IPS-20b (cell line): ENCODE results near the gene RAB27B.
"Not testable (repeated sequence)": the region's sequence is repeated elsewhere in the genome, so short reads cannot be mapped to it uniquely, and the experiment has no call there.

Experiments used
- H3K27ac ChIP-seq: one replicate; pipeline ENCODE4 v1.5.1; 2013; ENCODE audit warnings: low read length
- H3K27me3 ChIP-seq: 2 replicates; pipeline ENCODE4 v1.6.1; 2013; ENCODE audit warnings: mild to moderate bottlenecking, low read length, inconsistent platforms; ENCODE audit not compliant: insufficient read depth
- H3K36me3 ChIP-seq: 2 replicates; pipeline ENCODE4 v1.6.1; 2013; ENCODE audit warnings: low read depth, mild to moderate bottlenecking, inconsistent platforms, low read length, moderate library complexity; ENCODE audit not compliant: insufficient read depth
- H3K4me1 ChIP-seq: 2 replicates; pipeline ENCODE4 v1.6.1; 2013; ENCODE audit warnings: mild to moderate bottlenecking, control low read depth, inconsistent platforms, low read length, moderate library complexity; ENCODE audit not compliant: insufficient read depth
- H3K4me3 ChIP-seq: 2 replicates; pipeline ENCODE4 v1.5.1; 2013; ENCODE audit warnings: mild to moderate bottlenecking, low read length, inconsistent platforms
- H3K9ac ChIP-seq: 2 replicates; pipeline ENCODE4 v1.6.1; 2013; ENCODE audit warnings: low read depth, mild to moderate bottlenecking, inconsistent platforms, low read length, moderate library complexity
- H3K9me3 ChIP-seq: 2 replicates; pipeline ENCODE4 v1.6.1; 2013; ENCODE audit warnings: mild to moderate bottlenecking, low read depth, low read length, inconsistent platforms; ENCODE audit not compliant: insufficient read depth

Gene RAB27B

GRCh38 chr18:54801374-54801773 lies 26.9 kb upstream of the RAB27B start:
- Histone ChIP-seq H3K4me1 (no peaks in the 10 kb centered on the region), H3K27ac (no peak overlapping the region), H3K4me3 (no peak overlapping the region), H3K9me3 (no peaks in the 10 kb centered on the region), H3K9ac (no peak overlapping the region), H3K36me3 (no peaks in the 10 kb centered on the region), H3K27me3 (no peaks in the 10 kb centered on the region)

DNA sequence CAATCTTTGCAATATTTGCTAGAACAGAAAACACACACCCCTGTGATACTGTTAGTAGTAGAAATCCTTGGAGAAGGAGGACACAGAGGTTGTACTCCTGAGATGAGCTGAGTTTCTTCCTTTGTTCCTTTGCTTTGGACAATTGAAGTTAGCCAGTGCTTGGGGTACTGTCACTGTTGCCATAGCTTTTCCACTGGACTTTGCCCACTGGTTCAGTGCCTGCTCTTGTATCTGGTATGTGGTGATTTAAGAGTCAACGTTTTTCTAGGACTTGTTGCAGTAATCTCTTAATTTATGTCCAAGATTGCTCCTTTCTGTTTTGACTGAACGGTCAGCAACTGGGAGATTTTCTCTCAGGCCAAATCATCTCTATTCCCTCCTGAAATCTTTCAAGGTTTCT lies 26.1 kb upstream of the RAB27B start:
- H3K4me1 ChIP-seq: no peaks in the 10 kb centered on the region
- H3K9me3 ChIP-seq: no peaks in the 10 kb centered on the region
- H3K9ac ChIP-seq: no peak overlapping the region
- H3K36me3 ChIP-seq: no peaks in the 10 kb centered on the region
- H3K4me3 ChIP-seq: no peak overlapping the region
- no peak overlapping the region for H3K27ac ChIP-seq
- H3K27me3 ChIP-seq: no peaks in the 10 kb centered on the region

DNA sequence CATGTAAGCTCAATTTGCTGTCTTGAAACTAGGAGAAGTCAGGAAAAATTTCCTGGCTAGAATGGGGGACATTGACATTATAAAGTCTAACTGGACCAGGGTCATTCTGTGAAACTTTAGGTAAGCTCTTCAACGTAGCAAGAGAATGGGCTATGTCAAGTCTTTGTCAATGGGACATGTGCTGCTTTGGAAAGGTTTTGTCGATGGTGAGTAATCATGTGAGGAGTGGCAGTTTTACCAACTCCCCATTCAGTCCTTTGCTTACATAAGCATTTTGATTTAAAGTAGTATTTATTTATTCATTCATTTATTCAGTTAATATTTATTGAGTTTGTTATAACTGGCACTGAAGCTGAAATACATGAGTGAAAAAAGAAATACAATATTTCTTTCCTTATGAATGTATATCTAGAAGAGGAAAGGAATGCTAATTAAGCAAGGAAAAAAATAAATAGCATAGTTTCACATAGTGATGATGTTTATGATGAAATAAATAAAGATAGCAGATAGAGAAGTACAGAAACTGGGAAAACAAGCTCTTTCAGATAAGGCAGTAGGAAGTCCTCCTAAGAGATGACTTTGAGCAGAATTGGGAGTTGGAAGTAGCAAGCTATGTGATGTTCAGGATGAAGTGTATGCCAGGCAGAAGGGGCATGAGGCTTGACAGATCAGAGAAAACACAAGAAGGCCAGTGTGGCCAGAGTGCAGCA lies 25.4 kb upstream of the RAB27B start:
- no peaks in the 10 kb centered on the region for H3K36me3 ChIP-seq
- no peak overlapping the region for H3K9ac ChIP-seq
- no peak overlapping the region for H3K27ac ChIP-seq
- H3K4me3 ChIP-seq: no peak overlapping the region
- H3K4me1 ChIP-seq: no peaks in the 10 kb centered on the region
- no peaks in the 10 kb centered on the region for H3K27me3 ChIP-seq
- H3K9me3 ChIP-seq: no peaks in the 10 kb centered on the region

GRCh38 chr18:54805571-54806334 lies 22.5 kb upstream of the RAB27B start:
- H3K9ac ChIP-seq: no peak overlapping the region
- H3K36me3 ChIP-seq: no peaks in the 10 kb centered on the region
- H3K9me3 ChIP-seq: no peaks in the 10 kb centered on the region
- H3K27me3 ChIP-seq: no peaks in the 10 kb centered on the region
- H3K27ac ChIP-seq: no peak overlapping the region
- no peaks in the 10 kb centered on the region for H3K4me1 ChIP-seq
- H3K4me3 ChIP-seq: no peak overlapping the region

- Histone ChIP-seq H3K27me3 (no peaks in the 10 kb centered on the region), H3K36me3 (no peaks in the 10 kb centered on the region), H3K27ac (no peak overlapping the region), H3K4me1 (no peaks in the 10 kb centered on the region), H3K4me3 (no peak overlapping the region), H3K9ac (no peak overlapping the region), H3K9me3 (no peaks in the 10 kb centered on the region)
Measured at GRCh38 chr18:54806526-54806925, 21.8 kb upstream of the RAB27B start.

- Histone ChIP-seq H3K9ac (no peak overlapping the region), H3K27ac (no peak overlapping the region), H3K9me3 (no peaks in the 10 kb centered on the region), H3K4me3 (no peak overlapping the region), H3K27me3 (no peaks in the 10 kb centered on the region), H3K4me1 (no peaks in the 10 kb centered on the region), H3K36me3 (no peaks in the 10 kb centered on the region)
Measured at GRCh38 chr18:54807303-54807702, 21.0 kb upstream of the RAB27B start.

- H3K27me3 ChIP-seq, H3K4me3 ChIP-seq, H3K36me3 ChIP-seq, H3K9ac ChIP-seq, H3K9me3 ChIP-seq, H3K27ac ChIP-seq, H3K4me1 ChIP-seq: not testable (repeated sequence)
Measured at GRCh38 chr18:54810662-54811061, 17.6 kb upstream of the RAB27B start.

- Histone ChIP-seq H3K4me1 (no peaks in the 10 kb centered on the region), H3K9ac (no peak overlapping the region), H3K36me3 (no peaks in the 10 kb centered on the region), H3K4me3 (no peak overlapping the region), H3K27ac (no peak overlapping the region), H3K9me3 (no peaks in the 10 kb centered on the region), H3K27me3 (no peaks in the 10 kb centered on the region)
Measured at GRCh38 chr18:54812885-54813284, 15.4 kb upstream of the RAB27B start.

- H3K4me3 ChIP-seq: no peak overlapping the region
Measured at GRCh38 chr18:54813305-54813704, 15.0 kb upstream of the RAB27B start.

DNA sequence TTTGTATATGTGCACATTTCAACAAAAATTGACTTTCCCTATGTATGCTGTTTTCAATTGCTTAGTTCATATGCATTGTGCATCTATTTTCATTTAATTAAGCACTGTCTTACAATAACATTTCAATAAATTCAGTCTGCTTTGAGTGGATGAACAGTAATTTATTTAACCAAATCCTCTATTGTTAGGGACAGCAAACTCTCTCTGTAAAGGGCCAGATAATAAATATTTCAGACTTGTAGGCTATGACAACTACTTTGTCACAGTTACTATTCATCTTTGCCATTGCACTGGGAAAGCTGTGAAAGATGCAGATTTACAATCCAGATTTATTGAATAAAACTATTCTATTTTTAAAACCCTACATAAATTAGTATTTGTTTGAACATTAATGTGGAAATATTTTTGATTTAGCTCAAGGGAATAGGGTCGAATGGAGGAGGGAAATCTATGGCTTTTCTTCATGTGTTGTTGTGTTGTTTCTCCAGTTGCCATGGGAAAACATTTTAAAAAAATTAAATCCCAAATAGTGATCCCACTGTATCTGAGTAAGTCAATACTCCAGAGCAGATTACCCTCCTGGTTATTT lies 14.2 kb upstream of the RAB27B start:
- Histone ChIP-seq H3K36me3 (no peaks in the 10 kb centered on the region), H3K9ac (no peak overlapping the region), H3K27me3 (no peaks in the 10 kb centered on the region), H3K9me3 (no peaks in the 10 kb centered on the region), H3K4me1 (no peaks in the 10 kb centered on the region), H3K4me3 (no peak overlapping the region), H3K27ac (no peak overlapping the region)

More at GRCh38 chr18:54813305-54813704, 15.0 kb upstream of the RAB27B start:
- Histone ChIP-seq H3K9ac (no peak overlapping the region), H3K36me3 (no peaks in the 10 kb centered on the region), H3K9me3 (no peaks in the 10 kb centered on the region), H3K4me1 (no peaks in the 10 kb centered on the region), H3K27me3 (no peaks in the 10 kb centered on the region), H3K27ac (no peak overlapping the region)

DNA sequence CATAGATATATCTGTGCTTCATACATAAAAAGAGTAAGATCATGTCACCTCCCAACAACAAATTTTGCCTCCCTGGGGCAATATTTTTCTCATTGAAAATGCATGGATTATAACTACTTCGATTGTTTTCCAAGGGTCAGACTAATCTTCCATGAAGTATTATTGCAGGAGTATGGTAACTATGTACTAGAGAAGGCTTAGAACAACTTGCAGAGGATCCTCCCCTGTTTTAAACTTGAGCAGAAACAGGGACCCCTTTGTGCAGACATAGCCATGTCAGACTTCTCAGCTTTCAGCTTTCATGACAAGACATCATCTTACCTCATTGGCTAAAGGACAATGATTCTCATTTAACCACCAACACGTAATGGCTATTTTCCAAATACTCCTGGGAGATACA lies 13.2 kb upstream of the RAB27B start:
- Histone ChIP-seq H3K27me3 (no peaks in the 10 kb centered on the region), H3K27ac (no peak overlapping the region), H3K36me3 (no peaks in the 10 kb centered on the region), H3K4me1 (no peaks in the 10 kb centered on the region), H3K9ac (no peak overlapping the region), H3K9me3 (no peaks in the 10 kb centered on the region), H3K4me3 (no peak overlapping the region)

GRCh38 chr18:54820785-54821275 lies 7.4 kb upstream of the RAB27B start:
- H3K4me3 ChIP-seq, H3K27ac ChIP-seq, H3K9ac ChIP-seq, H3K27me3 ChIP-seq, H3K4me1 ChIP-seq, H3K9me3 ChIP-seq, H3K36me3 ChIP-seq: not testable (repeated sequence)
